Left renal cortex interstitium (tissue), 4 donors: ENCODE results near the gene C1orf35. TPM values are rescaled to one million over a fixed set of nuclear protein-coding genes. Genes with fewer than 3 reads are reported as not detected.
A peak's percentile ranks its signal among the peaks of the same experiment; 100 is the strongest.

Experiments used
- DNase-seq, 4 donors: peaks; one replicate each; pipeline ENCODE4 v3.0.0-alpha.2; 2013; ENCODE audit warnings: low read depth in 4 of 4, low spot score in 2 of 4, missing footprints in 1 of 4
- polyA plus RNA-seq, 4 donors: library from polyadenylated mRNA; unstranded; fragments of 120-200 nt; gene quantifications; one replicate each; pipeline ENCODE4 v1.2.1, GENCODE V29; 2013; ENCODE audit not compliant: insufficient read length in 4 of 4

Gene C1orf35
- polyA plus RNA-seq, 4 donors, result 13.1 to 26.9 (median 24.2) TPM

DNA sequence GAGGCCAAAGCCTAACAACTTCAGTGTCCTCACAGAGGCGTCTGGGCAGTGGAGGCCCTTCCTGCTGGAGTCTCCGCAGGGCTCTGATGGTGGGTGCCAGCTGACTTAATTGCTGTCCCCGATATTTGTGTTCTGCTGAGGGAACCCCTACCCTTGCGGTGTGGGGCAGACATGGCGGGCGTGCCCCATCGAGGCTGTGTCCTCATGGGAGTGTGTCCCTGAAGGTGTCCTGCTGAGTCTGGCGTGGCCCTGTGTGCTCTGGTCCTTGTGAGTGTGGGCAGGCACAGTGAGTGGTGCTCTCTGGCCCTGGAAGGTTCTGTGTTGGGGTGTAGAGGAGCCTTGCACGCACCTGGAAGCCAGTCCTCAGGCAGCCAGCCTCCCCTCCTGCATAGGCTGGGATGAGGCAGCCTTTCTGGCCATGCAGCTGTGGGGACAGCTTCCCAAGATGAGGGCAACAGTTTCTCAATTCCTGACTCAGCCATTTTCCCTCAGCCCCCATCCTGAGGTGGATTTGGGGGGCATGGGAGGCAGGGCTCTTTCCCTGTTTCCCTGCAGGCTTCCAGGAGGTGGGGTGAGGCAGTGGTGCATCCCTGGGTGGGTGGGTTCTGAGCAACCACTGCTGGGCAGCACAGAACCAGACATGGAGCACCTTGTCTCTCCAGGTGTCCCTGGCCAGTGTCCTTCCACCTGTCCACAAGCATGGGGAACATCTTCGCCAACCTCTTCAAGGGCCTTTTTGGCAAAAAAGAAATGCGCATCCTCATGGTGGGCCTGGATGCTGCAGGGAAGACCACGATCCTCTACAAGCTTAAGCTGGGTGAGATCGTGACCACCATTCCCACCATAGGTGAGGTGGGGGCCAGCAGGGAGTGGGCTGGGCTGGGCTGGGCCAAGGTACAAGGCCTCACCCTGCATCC lies 6.5 kb downstream of the C1orf35 start:
- no peak for DNase-seq

GRCh38 chr1:228095938-228096337 lies 7.2 kb downstream of the C1orf35 start:
- DNase-seq, result no peak

- DNase-seq, result no peak
Observed at GRCh38 chr1:228095161-228095560, 8.0 kb downstream of the C1orf35 start.

- DNase-seq, result no peak
Observed at GRCh38 chr1:228094432-228095016, 8.6 kb downstream of the C1orf35 start.

DNA sequence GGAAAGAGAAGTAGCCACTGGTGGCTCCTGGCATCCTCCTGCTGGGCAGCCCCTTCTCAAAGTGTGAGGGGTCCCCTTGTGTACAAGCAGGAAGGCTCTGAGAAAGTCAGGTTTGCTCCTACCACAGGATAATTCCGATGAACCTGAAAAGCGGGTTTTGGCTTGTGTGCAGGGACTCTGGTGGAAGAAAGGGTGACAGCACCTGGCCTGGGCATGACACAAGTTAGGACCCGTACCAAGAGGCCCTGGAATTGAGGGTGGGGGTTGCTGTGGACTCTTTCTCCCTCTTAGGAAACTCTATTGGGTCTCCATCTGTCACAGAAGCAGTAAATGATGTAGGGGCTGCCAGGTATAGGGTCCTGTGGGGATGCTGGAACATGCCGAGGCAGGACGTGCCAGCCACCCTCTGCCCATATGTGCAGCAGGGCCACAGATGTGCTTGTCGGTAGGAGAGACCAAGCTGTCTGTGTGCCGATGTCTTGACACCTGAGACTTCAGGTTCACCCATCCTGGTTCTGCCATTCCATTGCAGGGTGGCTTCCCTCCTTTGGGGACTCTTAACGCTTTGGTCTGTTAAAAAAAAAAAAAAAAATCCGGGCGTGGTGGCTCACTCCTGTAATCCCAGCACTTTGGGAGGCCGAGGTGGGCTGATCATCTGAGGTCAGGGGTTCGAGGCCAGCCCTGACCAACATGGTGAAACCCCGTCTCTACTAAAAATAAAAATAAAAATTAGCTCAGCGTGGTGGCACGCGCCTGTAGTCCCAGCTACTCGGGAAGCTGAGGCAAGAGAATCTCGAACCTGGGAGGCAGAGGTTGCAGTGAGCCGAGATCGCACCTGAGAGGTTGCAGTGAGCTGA lies 9.8 kb downstream of the C1orf35 start:
- DNase-seq, result no peak

- no peak for DNase-seq
Observed at GRCh38 chr1:228092342-228093049, 10.6 kb downstream of the C1orf35 start.

DNA sequence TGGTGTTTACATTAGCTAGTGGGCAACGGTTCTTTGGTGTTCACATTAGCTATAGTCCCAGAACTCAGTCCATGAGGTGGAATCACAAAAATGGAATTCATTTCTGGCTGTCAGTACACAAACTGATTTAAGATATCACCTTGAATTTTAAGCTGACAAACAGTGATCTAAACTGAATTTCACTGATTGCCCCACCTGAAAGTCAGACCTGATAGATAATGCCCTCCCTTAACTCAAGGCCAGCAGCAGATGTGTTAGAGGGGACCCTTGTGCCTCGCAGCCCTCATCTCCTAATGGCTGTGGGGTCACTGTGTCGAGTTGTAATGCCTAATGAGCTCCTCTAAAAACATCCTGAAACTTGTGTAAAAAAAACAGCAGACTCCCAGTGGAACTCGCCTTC lies 12.0 kb downstream of the C1orf35 start:
- no peak for DNase-seq

- no peak for DNase-seq
Observed at GRCh38 chr1:228090613-228091081, 12.5 kb downstream of the C1orf35 start.

DNA sequence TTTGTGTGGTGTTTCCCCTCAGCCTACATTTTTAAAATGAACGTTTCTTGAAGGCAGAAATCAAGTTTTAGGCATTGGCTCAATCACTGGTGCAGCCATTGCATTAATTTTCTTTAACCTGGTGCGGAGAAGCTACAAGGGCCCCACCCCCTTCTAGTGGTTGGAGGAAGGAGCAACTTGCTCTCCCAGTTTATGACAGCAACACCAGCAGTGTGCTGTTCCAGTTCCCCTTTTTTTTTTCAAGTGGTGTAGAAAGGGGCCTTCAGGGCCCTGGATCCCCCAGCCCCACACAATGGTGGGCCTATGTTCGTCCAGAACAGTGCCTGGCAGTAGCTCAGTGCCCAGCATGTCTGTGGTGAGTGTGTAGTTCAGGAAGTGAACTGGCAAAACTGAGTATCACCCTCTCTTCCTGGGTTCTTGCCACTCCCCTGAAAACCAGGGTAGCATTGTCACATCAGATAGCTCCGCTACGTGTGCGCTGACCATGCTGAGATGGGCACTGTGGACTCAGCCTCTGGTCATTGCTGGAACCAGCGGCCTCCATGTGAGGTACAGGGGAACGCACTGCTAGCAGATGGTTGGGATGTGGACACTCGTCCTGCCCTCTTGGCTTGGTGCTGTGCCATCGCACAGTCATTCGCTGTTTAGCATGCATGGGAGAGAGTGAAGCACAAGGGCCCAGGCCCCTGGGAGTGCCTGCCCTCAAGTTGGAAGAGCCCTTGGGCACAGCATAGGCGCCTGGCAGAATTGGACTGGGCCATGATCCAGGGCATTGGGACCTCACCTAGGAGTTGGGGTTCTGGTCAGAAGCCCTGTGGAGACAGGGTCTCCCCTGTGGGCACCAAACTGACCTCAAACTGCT lies 13.4 kb downstream of the C1orf35 start:
- no peak for DNase-seq

- no peak for DNase-seq
Observed at GRCh38 chr1:228088586-228089498, 14.3 kb downstream of the C1orf35 start.

- DNase-seq, result no peak
Observed at GRCh38 chr1:228087771-228088251, 15.3 kb downstream of the C1orf35 start.

DNA sequence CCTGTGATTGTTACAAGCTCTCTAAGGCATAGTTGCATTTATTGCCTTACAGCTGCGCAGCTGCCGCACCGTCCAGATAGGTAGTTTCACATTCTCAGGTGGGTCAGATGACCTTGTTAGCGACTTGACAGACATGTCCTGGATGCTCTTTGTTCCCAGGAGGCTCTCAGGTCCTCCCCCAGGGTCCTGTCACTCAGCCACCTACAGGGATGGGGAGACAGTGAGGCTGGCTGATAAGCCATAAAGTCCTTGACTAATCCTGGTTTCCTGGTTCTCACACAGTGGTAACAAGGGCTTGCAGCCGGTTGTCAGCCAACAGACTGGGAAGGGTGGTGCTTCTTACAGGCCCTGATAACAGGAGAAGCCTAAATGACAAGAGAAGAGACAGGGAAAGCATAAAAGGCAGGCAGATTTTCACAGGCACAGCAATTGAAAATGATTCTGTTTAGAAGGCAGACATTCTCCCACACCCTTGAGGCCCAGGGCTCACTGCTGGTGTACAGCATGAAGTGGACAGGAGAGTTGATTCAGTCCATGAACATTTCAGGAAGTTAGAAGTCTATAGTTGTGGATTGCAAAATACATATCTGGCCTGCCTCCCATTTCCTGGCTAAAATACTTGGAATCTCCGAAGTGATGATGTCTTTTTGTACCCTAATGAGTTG lies 17.7 kb downstream of the C1orf35 start:
- DNase-seq, result no peak

- no peak for DNase-seq
Observed at GRCh38 chr1:228084797-228085196, 18.3 kb downstream of the C1orf35 start.

DNA sequence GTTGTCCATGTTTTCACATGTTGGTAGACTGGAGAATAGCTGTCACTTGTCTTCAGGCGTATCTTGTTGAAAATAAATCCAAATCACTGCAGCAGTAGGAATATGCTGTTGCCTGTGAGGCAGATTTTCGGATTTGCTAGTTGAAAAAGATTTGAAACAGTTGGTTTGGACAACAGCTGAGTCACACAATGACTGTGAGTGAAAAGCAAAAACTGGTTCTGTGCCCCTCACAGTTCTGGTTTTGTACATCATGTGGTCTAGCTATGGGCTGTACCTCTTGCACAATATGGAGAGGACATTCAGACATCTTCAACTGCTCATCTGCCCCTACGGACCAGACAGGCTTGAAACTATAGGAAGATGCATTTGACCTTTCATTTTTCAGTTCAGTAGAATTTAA lies 18.8 kb downstream of the C1orf35 start:
- no peak for DNase-seq

GRCh38 chr1:228083871-228084278 lies 19.2 kb downstream of the C1orf35 start:
- no peak for DNase-seq

GRCh38 chr1:228082918-228083870 lies 19.9 kb downstream of the C1orf35 start:
- peak in 1 of 4 donors; percentile 28 for DNase-seq
